Endothelial cell (in vitro differentiated cells): Measurements from ENCODE around the gene S100A6. TPM values are rescaled to one million over a fixed set of nuclear protein-coding genes. Genes with fewer than 3 reads are reported as not detected.

Experiments used
- DNase-seq: peaks from one replicate; pipeline ENCODE4 v3.0.0; 2021; ENCODE audit warnings: low spot score
- H3K27ac Mint-ChIP-seq: one replicate; pipeline ENCODE4 v1.8.0; 2021; ENCODE audit warnings: mixed read lengths, inconsistent platforms; ENCODE audit not compliant: unreplicated experiment
- H3K27me3 Mint-ChIP-seq: one replicate; pipeline ENCODE4 v1.8.0; 2021; ENCODE audit warnings: mild to moderate bottlenecking, moderate library complexity, mixed read lengths, inconsistent platforms; ENCODE audit not compliant: unreplicated experiment
- H3K36me3 Mint-ChIP-seq: one replicate; pipeline ENCODE4 v1.8.0; 2021; ENCODE audit warnings: mild to moderate bottlenecking, low read depth, mixed read lengths, inconsistent platforms; ENCODE audit not compliant: unreplicated experiment
- H3K4me1 Mint-ChIP-seq: one replicate; pipeline ENCODE4 v1.8.0; 2021; ENCODE audit warnings: mild to moderate bottlenecking, mixed read lengths, inconsistent platforms; ENCODE audit not compliant: unreplicated experiment
- H3K4me3 Mint-ChIP-seq: one replicate; pipeline ENCODE4 v1.8.0; 2021; ENCODE audit warnings: mild to moderate bottlenecking, mixed read lengths, inconsistent platforms; ENCODE audit not compliant: unreplicated experiment
- H3K9me3 Mint-ChIP-seq: one replicate; pipeline ENCODE4 v1.8.0; 2021; ENCODE audit warnings: mixed read lengths, inconsistent platforms; ENCODE audit not compliant: unreplicated experiment
- CTCF ChIP-seq: fragments of 200-600 bp; sonication (generic); IDR thresholded peaks from one replicate; pipeline ENCODE4 v1.5.0; 2021; ENCODE audit warnings: antibody characterized with exemption; ENCODE audit not compliant: unreplicated experiment
- total RNA-seq: library from RNA; stranded (reverse); fragmentation: NEBNext Ultra II Directional; extraction: Animal tissue kit (Norgen Biotek cat#: 25700); gene quantifications from one replicate; pipeline ENCODE4 v1.2.1, GENCODE V29; 2021; ENCODE audit not compliant: unreplicated experiment

Gene S100A6
- total RNA-seq, 1 donor from 2014 or later, result 11.9 TPM

GRCh38 chr1:153495536-153495935 is 40.3 kb downstream of the S100A6 start:
- Mint-ChIP-seq H3K9me3 (no peaks in the 10 kb centered on the region), H3K36me3 (no peaks in the 10 kb centered on the region), H3K27me3 (peaks cover 2% of the 10 kb centered on the region), H3K27ac (no peak overlapping the region), H3K4me1 (peaks cover 3% of the 10 kb centered on the region), H3K4me3 (no peak overlapping the region)
- no peak for TF ChIP-seq CTCF
- no peak for DNase-seq

GRCh38 chr1:153494976-153495535 is 40.7 kb downstream of the S100A6 start:
- peaks cover 3% of the 10 kb centered on the region for H3K4me1 Mint-ChIP-seq
- peaks cover 2% of the 10 kb centered on the region for H3K27me3 Mint-ChIP-seq
- no peak overlapping the region for H3K27ac Mint-ChIP-seq
- no peaks in the 10 kb centered on the region for H3K36me3 Mint-ChIP-seq
- no peak overlapping the region for H3K4me3 Mint-ChIP-seq
- TF ChIP-seq CTCF, result peak; percentile 92
- no peaks in the 10 kb centered on the region for H3K9me3 Mint-ChIP-seq
- DNase-seq, result peak; percentile 94

GRCh38 chr1:153493343-153493960 is 42.3 kb downstream of the S100A6 start:
- no peak overlapping the region for H3K27ac Mint-ChIP-seq

GRCh38 chr1:153490272-153491051 is 45.3 kb downstream of the S100A6 start:
- no peak for TF ChIP-seq CTCF
- Mint-ChIP-seq H3K9me3 (no peaks in the 10 kb centered on the region), H3K36me3 (no peaks in the 10 kb centered on the region), H3K27me3 (peaks cover 8% of the 10 kb centered on the region), H3K27ac (no peak overlapping the region), H3K4me1 (no peaks in the 10 kb centered on the region), H3K4me3 (no peak overlapping the region)
- no peak for DNase-seq

More at GRCh38 chr1:153493343-153493960, 42.3 kb downstream of the S100A6 start:
- no peaks in the 10 kb centered on the region for H3K9me3 Mint-ChIP-seq
- H3K4me3 Mint-ChIP-seq, result no peak overlapping the region
- DNase-seq, result no peak
- peaks cover 3% of the 10 kb centered on the region for H3K4me1 Mint-ChIP-seq
- H3K36me3 Mint-ChIP-seq, result no peaks in the 10 kb centered on the region
- no peak for TF ChIP-seq CTCF
- H3K27me3 Mint-ChIP-seq, result peaks cover 5% of the 10 kb centered on the region

GRCh38 chr1:153488731-153489130 is 47.1 kb downstream of the S100A6 start:
- H3K27me3 Mint-ChIP-seq, result peaks cover 8% of the 10 kb centered on the region

More at GRCh38 chr1:153488731-153489130, 47.1 kb downstream of the S100A6 start:
- no peak for DNase-seq
- no peaks in the 10 kb centered on the region for H3K4me1 Mint-ChIP-seq
- TF ChIP-seq CTCF, result no peak
- H3K4me3 Mint-ChIP-seq, result no peak overlapping the region
- H3K9me3 Mint-ChIP-seq, result no peaks in the 10 kb centered on the region
- H3K36me3 Mint-ChIP-seq, result no peaks in the 10 kb centered on the region
- no peak overlapping the region for H3K27ac Mint-ChIP-seq
